Mesothelial cell of epicardium (in vitro differentiated cells): ENCODE results near the gene CACUL1. TPM values are rescaled to one million over a fixed set of nuclear protein-coding genes. Genes with fewer than 3 reads are reported as not detected.
A peak's percentile ranks its signal among the peaks of the same experiment; 100 is the strongest.

Experiments used
- DNase-seq, 2 experiments: peaks; one replicate each; pipeline ENCODE4 v3.0.0; 2021; ENCODE audit warnings: low spot score in 2 of 2; ENCODE audit not compliant: unreplicated experiment in 2 of 2
- H3K27ac Mint-ChIP-seq: 2 replicates; pipeline ENCODE4 v1.8.0; 2021; ENCODE audit warnings: mixed read lengths
- H3K27me3 Mint-ChIP-seq: 2 replicates; pipeline ENCODE4 v1.8.0; 2021; ENCODE audit warnings: low read depth, mixed read lengths
- H3K36me3 Mint-ChIP-seq: 2 replicates; pipeline ENCODE4 v1.8.0; 2021; ENCODE audit warnings: mixed read lengths
- H3K4me1 Mint-ChIP-seq: 2 replicates; pipeline ENCODE4 v1.8.0; 2021; ENCODE audit warnings: mixed read lengths
- H3K4me3 Mint-ChIP-seq: 2 replicates; pipeline ENCODE4 v1.8.0; 2021; ENCODE audit warnings: mild to moderate bottlenecking, moderate library complexity, mixed read lengths
- H3K9me3 Mint-ChIP-seq: 2 replicates; pipeline ENCODE4 v1.8.0; 2021; ENCODE audit warnings: mixed read lengths
- total RNA-seq: library from RNA; stranded (reverse); gene quantifications from 3 replicates; pipeline ENCODE4 v1.2.1, GENCODE V29; 2021
- TF ChIP-seq, protein P1 (sequence below): fragments of 200-600 bp; sonication (generic); IDR thresholded peaks from one replicate; pipeline ENCODE4 v1.5.0; 2021; ENCODE audit warnings: antibody characterized with exemption; ENCODE audit not compliant: unreplicated experiment

The CACUL1 gene
- total RNA-seq, 1 donor from 2014 or later, result 63.9 TPM

DNA sequence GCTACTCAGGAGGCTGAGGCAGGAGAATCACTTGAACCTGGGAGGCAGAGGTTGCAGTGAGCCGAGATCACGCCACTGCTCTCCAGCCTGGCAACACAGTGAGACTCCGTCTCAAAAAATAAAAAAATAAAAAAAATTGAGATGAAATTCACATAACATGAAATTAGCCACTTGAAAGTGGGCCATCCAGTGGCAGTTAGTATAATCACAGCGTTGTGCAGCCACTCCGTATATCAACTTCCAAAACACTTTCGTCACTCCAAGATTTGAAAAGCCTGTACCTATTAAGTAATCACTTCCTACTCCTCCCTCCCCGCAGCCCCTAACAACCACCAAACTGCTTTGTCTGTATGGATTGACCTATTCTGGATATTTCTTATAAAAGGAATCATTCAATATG lies 20.7 kb upstream of the CACUL1 start:
- Mint-ChIP-seq H3K36me3 (peaks cover 2% of the 10 kb centered on the region), H3K4me1 (peaks cover 4% of the 10 kb centered on the region), H3K4me3 (no peak overlapping the region), H3K9me3 (peaks cover 23% of the 10 kb centered on the region), H3K27ac (no peak overlapping the region), H3K27me3 (no peaks in the 10 kb centered on the region)
- TF ChIP-seq, protein P1, sequence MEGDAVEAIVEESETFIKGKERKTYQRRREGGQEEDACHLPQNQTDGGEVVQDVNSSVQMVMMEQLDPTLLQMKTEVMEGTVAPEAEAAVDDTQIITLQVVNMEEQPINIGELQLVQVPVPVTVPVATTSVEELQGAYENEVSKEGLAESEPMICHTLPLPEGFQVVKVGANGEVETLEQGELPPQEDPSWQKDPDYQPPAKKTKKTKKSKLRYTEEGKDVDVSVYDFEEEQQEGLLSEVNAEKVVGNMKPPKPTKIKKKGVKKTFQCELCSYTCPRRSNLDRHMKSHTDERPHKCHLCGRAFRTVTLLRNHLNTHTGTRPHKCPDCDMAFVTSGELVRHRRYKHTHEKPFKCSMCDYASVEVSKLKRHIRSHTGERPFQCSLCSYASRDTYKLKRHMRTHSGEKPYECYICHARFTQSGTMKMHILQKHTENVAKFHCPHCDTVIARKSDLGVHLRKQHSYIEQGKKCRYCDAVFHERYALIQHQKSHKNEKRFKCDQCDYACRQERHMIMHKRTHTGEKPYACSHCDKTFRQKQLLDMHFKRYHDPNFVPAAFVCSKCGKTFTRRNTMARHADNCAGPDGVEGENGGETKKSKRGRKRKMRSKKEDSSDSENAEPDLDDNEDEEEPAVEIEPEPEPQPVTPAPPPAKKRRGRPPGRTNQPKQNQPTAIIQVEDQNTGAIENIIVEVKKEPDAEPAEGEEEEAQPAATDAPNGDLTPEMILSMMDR, result no peak
- DNase-seq, result no peak

DNA sequence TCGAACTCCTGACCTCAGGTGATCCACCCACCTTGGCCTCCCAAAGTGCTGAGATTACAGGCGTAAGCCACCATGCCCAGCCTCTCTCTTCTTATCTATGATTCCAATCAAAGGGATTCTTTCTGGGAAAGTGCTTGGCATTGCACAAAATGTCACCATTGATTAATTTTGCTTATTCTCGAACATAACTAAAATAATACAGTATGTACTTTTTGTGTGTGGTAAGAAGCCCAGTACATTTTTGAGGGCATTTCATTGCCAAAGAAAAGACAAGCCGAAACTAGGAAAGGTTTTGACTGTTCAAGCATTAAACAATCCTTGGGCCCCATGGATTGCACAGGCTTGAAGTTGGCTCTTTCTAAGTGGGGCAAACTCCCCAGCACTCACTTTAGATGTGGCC lies 18.3 kb upstream of the CACUL1 start:
- TF ChIP-seq, protein P1, result no peak
- H3K9me3 Mint-ChIP-seq, result peaks cover 31% of the 10 kb centered on the region
- H3K4me3 Mint-ChIP-seq, result no peak overlapping the region
- H3K36me3 Mint-ChIP-seq, result peaks cover 2% of the 10 kb centered on the region
- H3K4me1 Mint-ChIP-seq, result peaks cover 5% of the 10 kb centered on the region
- no peaks in the 10 kb centered on the region for H3K27me3 Mint-ChIP-seq
- no peak for DNase-seq
- no peak overlapping the region for H3K27ac Mint-ChIP-seq

DNA sequence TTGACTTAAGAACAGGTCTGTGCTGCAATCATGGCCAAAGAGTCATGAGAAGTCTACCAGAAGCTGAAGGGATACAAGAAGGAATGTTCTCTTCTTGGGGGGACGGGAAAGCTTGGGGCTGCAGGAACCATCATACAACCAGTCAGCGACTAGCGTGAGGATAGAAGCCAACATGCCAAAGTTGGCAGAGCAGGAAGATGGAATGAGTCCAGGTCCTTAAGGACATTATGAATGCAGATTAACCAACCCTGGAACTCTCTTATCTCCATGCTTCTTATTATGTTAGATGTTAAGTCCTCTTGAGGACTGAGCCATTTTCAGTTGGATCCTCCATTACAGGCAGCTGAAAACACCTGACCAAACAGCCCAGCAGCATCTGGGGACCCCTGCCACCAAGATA lies 17.2 kb upstream of the CACUL1 start:
- no peak overlapping the region for H3K27ac Mint-ChIP-seq
- TF ChIP-seq, protein P1, result no peak
- H3K36me3 Mint-ChIP-seq, result peaks cover 1% of the 10 kb centered on the region
- H3K4me1 Mint-ChIP-seq, result peaks cover 5% of the 10 kb centered on the region
- H3K9me3 Mint-ChIP-seq, result peaks cover 25% of the 10 kb centered on the region
- H3K4me3 Mint-ChIP-seq, result no peak overlapping the region
- no peaks in the 10 kb centered on the region for H3K27me3 Mint-ChIP-seq
- no peak for DNase-seq

DNA sequence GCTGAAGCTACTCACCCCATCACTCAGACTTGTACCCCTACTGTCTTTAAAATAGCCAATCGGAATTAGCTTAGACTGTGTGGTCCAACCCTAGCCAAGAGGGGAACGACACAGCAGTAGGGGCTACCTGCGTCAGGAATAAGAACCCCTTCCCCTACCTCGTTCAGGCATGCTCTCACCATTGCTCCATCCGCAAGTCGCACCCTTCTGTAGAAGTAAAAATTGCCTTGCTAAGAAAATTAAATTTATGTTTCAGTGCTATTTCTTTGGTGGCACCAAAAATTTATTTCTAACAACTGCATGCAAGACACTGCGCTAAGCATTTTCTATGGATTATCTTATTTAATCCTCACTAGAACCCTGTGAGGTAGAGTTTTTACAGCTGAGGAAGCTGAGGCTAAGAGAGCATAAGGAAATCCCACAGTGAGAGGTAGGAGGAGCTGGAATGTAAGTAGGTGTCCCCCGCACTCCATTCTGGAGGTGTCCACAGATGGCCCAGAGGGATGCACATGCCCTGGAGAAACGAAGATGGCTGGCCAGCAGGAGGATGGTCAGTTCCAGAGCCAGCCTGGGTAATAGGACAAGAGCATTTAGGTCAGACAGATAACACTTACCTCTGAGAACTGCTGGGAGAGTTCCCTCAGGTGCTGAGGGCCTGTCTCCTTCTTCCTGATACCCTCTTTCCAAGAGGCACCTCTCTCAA lies 15.3 kb upstream of the CACUL1 start:
- TF ChIP-seq, protein P1, result no peak
- H3K27ac Mint-ChIP-seq, result peak overlapping the region; percentile 54
- H3K4me3 Mint-ChIP-seq, result no peak overlapping the region
- H3K4me1 Mint-ChIP-seq, result peaks cover 5% of the 10 kb centered on the region
- no peaks in the 10 kb centered on the region for H3K36me3 Mint-ChIP-seq
- peak in 1 of 2 experiments; percentile 21 for DNase-seq
- no peaks in the 10 kb centered on the region for H3K27me3 Mint-ChIP-seq
- peaks cover 10% of the 10 kb centered on the region for H3K9me3 Mint-ChIP-seq

DNA sequence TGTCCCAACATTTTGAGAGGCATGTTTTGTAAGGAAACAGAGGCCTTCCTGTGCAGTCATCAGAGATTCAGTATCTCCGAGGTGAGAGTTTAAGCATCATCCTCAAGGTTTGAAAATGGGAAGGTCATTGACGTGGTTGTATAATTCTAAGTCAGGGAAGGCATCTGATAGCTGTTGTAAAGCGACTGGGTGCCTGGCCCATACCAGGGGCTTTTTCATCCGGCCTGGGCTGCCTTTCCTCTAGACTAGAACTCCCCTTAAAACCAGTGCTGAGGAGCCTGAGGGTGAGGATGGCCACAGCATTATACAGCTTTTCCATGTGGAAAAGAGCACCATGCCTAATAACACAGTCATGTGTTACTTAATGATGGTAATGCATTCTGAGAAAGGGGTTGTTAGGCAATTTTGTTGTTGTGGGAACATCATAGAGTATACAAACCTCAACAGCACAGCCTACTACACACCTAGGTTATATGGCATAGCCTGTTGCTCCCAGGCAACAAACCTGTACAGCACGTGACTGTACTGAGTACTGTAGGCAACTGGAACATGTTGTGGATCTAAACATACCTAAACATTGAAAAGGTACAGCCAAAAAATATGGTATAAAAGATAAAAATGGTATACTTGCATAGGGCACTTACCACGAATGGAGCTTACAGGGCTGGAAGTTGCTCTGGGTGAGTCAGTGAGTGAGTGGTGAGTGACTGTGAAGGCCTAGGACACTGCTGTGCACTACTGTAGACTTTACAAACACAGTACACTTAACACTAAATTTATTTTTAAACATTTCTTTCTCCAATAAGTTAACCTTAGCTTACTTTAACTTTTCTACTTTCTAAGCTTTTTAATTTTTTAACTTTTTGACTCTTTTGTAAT lies 13.5 kb upstream of the CACUL1 start:
- Mint-ChIP-seq H3K36me3 (no peaks in the 10 kb centered on the region), H3K9me3 (peaks cover 10% of the 10 kb centered on the region), H3K4me1 (peaks cover 5% of the 10 kb centered on the region), H3K4me3 (no peak overlapping the region), H3K27me3 (peaks cover 2% of the 10 kb centered on the region), H3K27ac (no peak overlapping the region)
- DNase-seq, result peak in 1 of 2 experiments; percentile 13
- TF ChIP-seq, protein P1, result no peak
